Caki2 (cell line): Measurements from ENCODE around the gene WTIP. TPM values are rescaled to one million over a fixed set of nuclear protein-coding genes. Genes with fewer than 3 reads are reported as not detected.
"Not testable (repeated sequence)": the region's sequence is repeated elsewhere in the genome, so short reads cannot be mapped to it uniquely, and the experiment has no call there.

ENCODE experiments used
- DNase-seq: peaks from one replicate; pipeline ENCODE4 v3.0.0-alpha.2; 2015; ENCODE audit warnings: low read depth
- in situ Hi-C: cut with HindIII; loops from 2 replicates; pipeline ENCODE4 v1.10.0; 2016; ENCODE audit warnings: low sequenced_read_pairs, low pct_unique_long_range_greater_than_20kb, mixed read lengths
- total RNA-seq: library from RNA; depleted of rRNA; stranded (reverse); fragments of >200 nt; shearing (Covaris generic); gene quantifications from 2 replicates; pipeline ENCODE4 v1.2.3, GENCODE V29; 2014; ENCODE audit warnings: low replicate concordance

Gene WTIP
- total RNA-seq, 1 experiment from 2014 or later = 48.4 TPM

- in situ Hi-C loops = no loop called here
- no peak for DNase-seq
Observed at GRCh38 chr19:34499155-34499834, 17.7 kb downstream of the WTIP start.

- in situ Hi-C loops = no loop called here
- no peak for DNase-seq
Observed at GRCh38 chr19:34500656-34501120, 19.1 kb downstream of the WTIP start.

- peak; percentile 78 for DNase-seq
- in situ Hi-C loops = no loop called here
Observed at GRCh38 chr19:34501339-34502320, 20.1 kb downstream of the WTIP start.

GRCh38 chr19:34502582-34503411 lies 21.2 kb downstream of the WTIP start:
- DNase-seq = no peak
- in situ Hi-C loops = no loop called here

- in situ Hi-C loops = no loop called here
- no peak for DNase-seq
Observed at GRCh38 chr19:34503531-34504272, 22.1 kb downstream of the WTIP start.

GRCh38 chr19:34504273-34504808 lies 22.8 kb downstream of the WTIP start:
- in situ Hi-C loops = no loop called here
- no peak for DNase-seq

- in situ Hi-C loops = no loop called here
- no peak for DNase-seq
Observed at GRCh38 chr19:34504809-34505291, 23.3 kb downstream of the WTIP start.

- in situ Hi-C loops = no loop called here
- DNase-seq = no peak
Observed at GRCh38 chr19:34505321-34506025, 23.9 kb downstream of the WTIP start.

- in situ Hi-C loops = no loop called here
- no peak for DNase-seq
Observed at GRCh38 chr19:34506026-34506370, 24.4 kb downstream of the WTIP start.

GRCh38 chr19:34507414-34508067 lies 26.0 kb downstream of the WTIP start:
- no peak for DNase-seq
- in situ Hi-C loops = no loop called here

- no peak for DNase-seq
- in situ Hi-C loops = no loop called here
Observed at GRCh38 chr19:34508540-34508939, 27.0 kb downstream of the WTIP start.

- DNase-seq, in situ Hi-C loops: not testable (repeated sequence)
Observed at GRCh38 chr19:34510904-34511303, 29.3 kb downstream of the WTIP start.

GRCh38 chr19:34512254-34512822 lies 30.8 kb downstream of the WTIP start:
- in situ Hi-C loops = no loop called here
- DNase-seq = no peak

GRCh38 chr19:34513767-34514166 lies 32.2 kb downstream of the WTIP start:
- DNase-seq = no peak
- in situ Hi-C loops = no loop called here

GRCh38 chr19:34519602-34520001 lies 38.0 kb downstream of the WTIP start:
- DNase-seq = no peak
- in situ Hi-C loops = no loop called here

- DNase-seq = no peak
- in situ Hi-C loops = no loop called here
Observed at GRCh38 chr19:34523408-34523807, 41.9 kb downstream of the WTIP start.
